Dendritic cell treated with granulocyte-macrophage colony-stimulating factor and Interleukin-4, amounts not matched to agents 40 ng/mL and 50 ng/mL, for 4 days (primary cell): ENCODE data around the gene GPC6.

ENCODE experiments used
- H3K27ac Mint-ChIP-seq: one replicate; pipeline ENCODE4 v1.8.0; 2022; ENCODE audit warnings: mild to moderate bottlenecking, mixed read lengths
- H3K27me3 Mint-ChIP-seq: one replicate; pipeline ENCODE4 v1.8.0; 2022; ENCODE audit warnings: mild to moderate bottlenecking, mixed read lengths
- H3K36me3 Mint-ChIP-seq: one replicate; pipeline ENCODE4 v1.8.0; 2022; ENCODE audit warnings: low read depth, mixed read lengths
- H3K4me1 Mint-ChIP-seq: one replicate; pipeline ENCODE4 v1.8.0; 2022; ENCODE audit warnings: low read depth, mixed read lengths
- H3K4me3 Mint-ChIP-seq: one replicate; pipeline ENCODE4 v1.8.0; 2022; ENCODE audit warnings: mild to moderate bottlenecking, moderate library complexity, mixed read lengths
- H3K9me3 Mint-ChIP-seq: one replicate; pipeline ENCODE4 v1.8.0; 2022; ENCODE audit warnings: mixed read lengths
- intact Hi-C: fragments of 100-400 bp; cut with micrococcal nuclease; formaldehyde crosslinking; loops from one replicate; pipeline ENCODE4 v1.15.0; 2022

Gene GPC6

GRCh38 chr13:93824286-93824685 lies 597.7 kb downstream of the GPC6 start:
- peaks cover 10% of the 10 kb centered on the region for H3K9me3 Mint-ChIP-seq
- no peak overlapping the region for H3K27ac Mint-ChIP-seq
- intact Hi-C loops: no loop called here
- no peaks in the 10 kb centered on the region for H3K36me3 Mint-ChIP-seq
- H3K4me3 Mint-ChIP-seq: no peak overlapping the region
- H3K27me3 Mint-ChIP-seq: no peaks in the 10 kb centered on the region
- no peaks in the 10 kb centered on the region for H3K4me1 Mint-ChIP-seq

DNA sequence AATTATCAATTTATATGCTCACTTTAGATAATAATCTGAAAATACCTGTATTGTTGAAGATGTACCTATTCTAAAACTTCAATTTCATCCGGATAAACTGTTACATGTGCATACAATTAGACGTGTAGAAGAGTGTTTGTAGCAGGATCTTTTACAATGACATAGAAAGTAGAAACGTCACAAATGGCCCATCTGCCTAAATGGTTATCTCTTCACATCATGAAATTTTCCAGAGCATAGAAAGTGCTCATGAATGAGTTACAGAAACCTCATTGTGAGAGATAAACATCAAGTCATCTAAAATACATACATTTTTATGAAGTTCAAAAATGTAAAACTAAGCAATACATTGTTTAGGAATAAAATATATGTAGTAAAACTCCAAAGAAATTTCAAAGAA lies 607.4 kb downstream of the GPC6 start:
- Mint-ChIP-seq H3K27ac (no peak overlapping the region), H3K4me3 (no peak overlapping the region), H3K4me1 (no peaks in the 10 kb centered on the region), H3K36me3 (no peaks in the 10 kb centered on the region), H3K9me3 (peaks cover 15% of the 10 kb centered on the region), H3K27me3 (no peaks in the 10 kb centered on the region)
- intact Hi-C loops: no loop called here

DNA sequence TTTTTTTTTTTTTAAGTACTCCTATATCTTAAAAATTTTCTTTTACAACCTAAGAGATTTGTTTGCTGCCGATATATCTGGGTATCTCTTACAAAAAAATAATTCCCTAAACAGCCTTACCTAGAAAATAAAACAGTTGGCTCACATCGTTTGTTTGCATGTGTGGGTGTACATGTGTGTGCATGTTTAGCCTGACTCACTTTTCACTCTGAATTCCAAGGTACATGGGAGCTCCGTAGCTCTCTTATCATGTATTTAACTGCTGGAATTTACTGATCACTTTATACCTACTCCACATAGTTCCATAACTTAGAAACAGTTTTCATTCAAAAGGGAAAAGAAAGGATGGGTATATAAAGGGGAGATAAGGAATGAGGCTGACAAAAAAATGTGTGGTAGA lies 616.5 kb downstream of the GPC6 start:
- no peak overlapping the region for H3K27ac Mint-ChIP-seq
- H3K36me3 Mint-ChIP-seq: no peaks in the 10 kb centered on the region
- H3K27me3 Mint-ChIP-seq: no peaks in the 10 kb centered on the region
- no peaks in the 10 kb centered on the region for H3K4me1 Mint-ChIP-seq
- no peak overlapping the region for H3K4me3 Mint-ChIP-seq
- intact Hi-C loops: no loop called here
- peaks cover 22% of the 10 kb centered on the region for H3K9me3 Mint-ChIP-seq

DNA sequence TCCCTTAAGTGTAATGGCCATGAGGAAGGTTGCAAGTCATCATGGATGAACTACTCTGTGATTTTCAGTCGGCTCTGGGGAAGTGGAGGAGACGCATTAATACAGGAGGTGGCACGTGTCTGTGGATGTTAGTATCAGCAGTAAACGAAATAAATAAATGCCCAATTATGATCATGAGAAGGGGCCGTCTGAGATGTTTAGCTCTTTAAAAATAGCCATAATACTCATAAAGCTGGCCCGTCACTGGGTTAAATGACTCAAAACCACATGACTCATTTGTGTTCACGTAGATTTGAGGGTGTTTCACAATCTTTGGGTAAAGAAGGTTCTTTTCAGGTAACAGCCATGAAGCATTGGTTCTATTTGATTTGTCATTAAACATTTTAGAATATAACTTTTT lies 620.6 kb downstream of the GPC6 start:
- H3K27ac Mint-ChIP-seq: no peak overlapping the region
- no peaks in the 10 kb centered on the region for H3K27me3 Mint-ChIP-seq
- H3K36me3 Mint-ChIP-seq: no peaks in the 10 kb centered on the region
- H3K4me1 Mint-ChIP-seq: no peaks in the 10 kb centered on the region
- H3K4me3 Mint-ChIP-seq: no peak overlapping the region
- intact Hi-C loops: no loop called here
- peaks cover 29% of the 10 kb centered on the region for H3K9me3 Mint-ChIP-seq

GRCh38 chr13:93848247-93848646 lies 621.6 kb downstream of the GPC6 start:
- H3K4me1 Mint-ChIP-seq: no peaks in the 10 kb centered on the region
- intact Hi-C loops: no loop called here
- H3K9me3 Mint-ChIP-seq: peaks cover 29% of the 10 kb centered on the region
- no peak overlapping the region for H3K27ac Mint-ChIP-seq
- no peaks in the 10 kb centered on the region for H3K36me3 Mint-ChIP-seq
- no peak overlapping the region for H3K4me3 Mint-ChIP-seq
- no peaks in the 10 kb centered on the region for H3K27me3 Mint-ChIP-seq

- H3K36me3 Mint-ChIP-seq: no peaks in the 10 kb centered on the region
- H3K4me3 Mint-ChIP-seq: no peak overlapping the region
- no peak overlapping the region for H3K27ac Mint-ChIP-seq
- no peaks in the 10 kb centered on the region for H3K4me1 Mint-ChIP-seq
- intact Hi-C loops: no loop called here
- H3K9me3 Mint-ChIP-seq: peaks cover 29% of the 10 kb centered on the region
- no peaks in the 10 kb centered on the region for H3K27me3 Mint-ChIP-seq
These were observed 624.6 kb downstream of the GPC6 start for GRCh38 chr13:93851236-93851635.

GRCh38 chr13:93853912-93854311 lies 627.3 kb downstream of the GPC6 start:
- Mint-ChIP-seq H3K9me3 (peaks cover 19% of the 10 kb centered on the region), H3K4me1 (no peaks in the 10 kb centered on the region), H3K27ac (no peak overlapping the region), H3K27me3 (no peaks in the 10 kb centered on the region), H3K36me3 (no peaks in the 10 kb centered on the region), H3K4me3 (no peak overlapping the region)
- intact Hi-C loops: no loop called here

GRCh38 chr13:93857126-93857525 lies 630.5 kb downstream of the GPC6 start:
- Mint-ChIP-seq H3K4me3 (no peak overlapping the region), H3K36me3 (no peaks in the 10 kb centered on the region), H3K9me3 (peaks cover 18% of the 10 kb centered on the region), H3K27ac (no peak overlapping the region), H3K4me1 (no peaks in the 10 kb centered on the region), H3K27me3 (no peaks in the 10 kb centered on the region)
- intact Hi-C loops: no loop called here

- Mint-ChIP-seq H3K27me3 (no peaks in the 10 kb centered on the region), H3K9me3 (peaks cover 27% of the 10 kb centered on the region), H3K4me3 (no peak overlapping the region), H3K27ac (no peak overlapping the region), H3K4me1 (no peaks in the 10 kb centered on the region), H3K36me3 (no peaks in the 10 kb centered on the region)
- intact Hi-C loops: no loop called here
These were observed 633.1 kb downstream of the GPC6 start for GRCh38 chr13:93859716-93860115.

DNA sequence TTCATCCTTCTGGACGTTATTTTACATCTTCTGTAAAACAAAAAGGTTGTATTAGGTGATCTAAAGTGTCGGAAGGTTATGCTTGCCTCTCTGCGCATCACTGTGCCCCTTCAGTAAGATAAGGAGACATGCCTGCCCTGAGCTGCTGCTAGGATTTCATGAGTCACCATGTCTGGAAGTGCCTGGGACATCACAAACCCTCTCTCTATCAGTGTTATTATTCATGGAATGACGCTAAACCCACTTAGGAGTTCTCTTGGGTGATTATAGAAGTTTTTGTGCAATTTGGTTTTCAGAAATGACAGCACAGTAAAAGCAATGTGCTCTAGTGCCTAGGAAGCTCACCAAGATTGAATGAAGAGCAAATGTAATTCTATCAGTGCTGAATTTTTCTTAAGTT lies 635.2 kb downstream of the GPC6 start:
- Mint-ChIP-seq H3K27ac (no peak overlapping the region), H3K9me3 (peaks cover 34% of the 10 kb centered on the region), H3K4me3 (no peak overlapping the region), H3K27me3 (no peaks in the 10 kb centered on the region), H3K4me1 (no peaks in the 10 kb centered on the region), H3K36me3 (no peaks in the 10 kb centered on the region)
- intact Hi-C loops: no loop called here

DNA sequence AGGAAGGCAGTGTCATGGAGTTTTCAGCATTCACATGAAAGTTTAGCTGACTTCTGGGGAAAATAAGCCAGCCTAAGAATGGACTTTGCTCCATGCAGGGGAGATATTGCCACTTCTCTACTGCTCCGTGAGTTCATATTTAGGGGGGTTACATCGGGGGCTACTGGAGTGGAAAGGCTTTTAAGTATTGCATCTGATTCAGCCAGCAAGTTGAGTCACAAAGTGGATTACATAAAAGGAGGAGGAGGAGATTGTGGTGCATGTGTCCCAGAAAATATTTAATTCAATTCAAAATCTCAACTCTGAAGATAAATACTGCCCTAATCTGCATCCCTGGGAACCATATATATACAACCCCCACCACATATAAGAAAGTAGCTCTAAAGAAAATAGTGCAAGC lies 635.7 kb downstream of the GPC6 start:
- H3K27ac Mint-ChIP-seq: no peak overlapping the region
- no peaks in the 10 kb centered on the region for H3K27me3 Mint-ChIP-seq
- H3K9me3 Mint-ChIP-seq: peaks cover 35% of the 10 kb centered on the region
- intact Hi-C loops: no loop called here
- H3K4me3 Mint-ChIP-seq: no peak overlapping the region
- H3K4me1 Mint-ChIP-seq: no peaks in the 10 kb centered on the region
- H3K36me3 Mint-ChIP-seq: no peaks in the 10 kb centered on the region

DNA sequence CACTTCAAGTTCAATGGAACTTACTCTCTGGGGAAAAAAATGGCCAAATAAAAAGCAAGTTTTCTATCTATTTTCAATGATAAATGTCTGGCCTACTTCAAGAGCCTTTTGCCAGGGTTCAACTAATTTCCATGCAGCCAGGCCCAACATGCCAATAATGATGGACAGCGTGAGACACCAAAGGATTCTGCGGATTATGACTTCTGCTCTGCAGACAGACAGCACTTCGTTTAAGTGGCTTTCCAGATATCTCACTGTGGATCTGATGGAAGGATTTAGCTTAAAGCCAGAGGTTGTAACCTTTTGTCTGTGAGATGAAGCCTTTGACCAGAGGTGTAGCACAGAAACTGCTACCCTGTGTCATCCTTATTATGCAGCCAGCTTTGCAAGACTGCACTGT lies 638.6 kb downstream of the GPC6 start:
- Mint-ChIP-seq H3K36me3 (no peaks in the 10 kb centered on the region), H3K27me3 (no peaks in the 10 kb centered on the region), H3K4me1 (no peaks in the 10 kb centered on the region), H3K27ac (no peak overlapping the region), H3K4me3 (no peak overlapping the region), H3K9me3 (peaks cover 18% of the 10 kb centered on the region)
- intact Hi-C loops: no loop called here

DNA sequence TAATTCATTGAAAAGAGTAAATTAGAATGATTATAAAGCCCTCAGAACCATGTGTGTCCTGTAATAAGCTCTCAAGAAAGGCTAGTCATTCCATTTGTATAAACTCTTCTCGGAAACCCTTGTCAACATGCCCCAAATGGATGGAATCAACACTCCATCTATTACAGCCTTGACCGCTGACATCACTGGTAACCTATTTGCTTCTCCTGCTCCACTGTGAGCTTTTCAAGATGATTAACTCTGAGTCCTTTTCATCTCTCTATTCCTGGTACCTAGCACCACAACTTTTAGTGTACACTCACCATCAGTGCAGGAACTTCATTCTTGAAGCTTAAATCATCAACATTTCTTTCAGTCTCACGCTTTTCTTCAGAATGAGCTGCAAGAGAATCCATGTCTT lies 640.9 kb downstream of the GPC6 start:
- Mint-ChIP-seq H3K9me3 (peaks cover 16% of the 10 kb centered on the region), H3K4me1 (no peaks in the 10 kb centered on the region), H3K36me3 (no peaks in the 10 kb centered on the region), H3K4me3 (no peak overlapping the region), H3K27me3 (no peaks in the 10 kb centered on the region), H3K27ac (no peak overlapping the region)
- intact Hi-C loops: no loop called here

GRCh38 chr13:93872376-93872775 lies 645.8 kb downstream of the GPC6 start:
- intact Hi-C loops: no loop called here
- no peaks in the 10 kb centered on the region for H3K36me3 Mint-ChIP-seq
- no peaks in the 10 kb centered on the region for H3K27me3 Mint-ChIP-seq
- H3K4me1 Mint-ChIP-seq: no peaks in the 10 kb centered on the region
- H3K9me3 Mint-ChIP-seq: peaks cover 19% of the 10 kb centered on the region
- H3K27ac Mint-ChIP-seq: no peak overlapping the region
- H3K4me3 Mint-ChIP-seq: no peak overlapping the region

GRCh38 chr13:93872786-93873347 lies 646.3 kb downstream of the GPC6 start:
- no peaks in the 10 kb centered on the region for H3K36me3 Mint-ChIP-seq
- no peaks in the 10 kb centered on the region for H3K4me1 Mint-ChIP-seq
- no peak overlapping the region for H3K27ac Mint-ChIP-seq
- peaks cover 24% of the 10 kb centered on the region for H3K9me3 Mint-ChIP-seq
- intact Hi-C loops: no loop called here
- H3K4me3 Mint-ChIP-seq: no peak overlapping the region
- no peaks in the 10 kb centered on the region for H3K27me3 Mint-ChIP-seq
